ENCODE data around the gene BRME1. TPM values are rescaled to one million over a fixed set of nuclear protein-coding genes. Genes with fewer than 3 reads are reported as not detected.

Gene BRME1
- polyA plus RNA-seq, 2 of the 4 experiments (the other 2 are of a cell fraction), result 0.12 to 1.2 TPM

DNA sequence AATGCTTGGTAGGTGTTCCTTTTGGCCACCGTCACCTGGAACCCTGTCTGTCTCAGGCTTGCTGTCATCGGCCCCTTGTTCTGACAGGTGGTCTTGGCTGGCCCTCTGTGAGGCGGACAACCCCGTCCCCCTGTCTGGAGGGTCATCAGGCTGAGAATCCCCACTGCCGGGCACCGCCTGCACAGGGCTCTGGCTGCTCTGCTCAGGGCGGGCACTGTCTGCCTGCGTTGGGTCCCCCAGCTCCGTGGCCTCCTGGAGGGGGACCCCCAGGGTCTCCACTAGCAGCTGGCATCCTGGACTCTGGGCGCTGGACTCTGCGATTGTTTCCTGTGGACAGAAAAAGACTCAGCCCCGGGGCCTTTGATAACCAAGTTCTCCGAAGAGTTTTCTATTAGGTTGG, 15.8 kb downstream of the BRME1 start:
- CTCF ChIA-PET, result interaction anchor here (2.5 kb wide), 1 partner anchor 10 kb away, joined by 12 read pairs; no protein-coding TSS in a partner anchor
- H3K27ac ChIP-seq, result no peak overlapping the region
- FAIRE-seq, result no peak

GRCh38 chr19:13888281-13888680, 17.6 kb downstream of the BRME1 start:
- no peaks in the 10 kb centered on the region for H3K4me1 ChIP-seq
- FAIRE-seq, result no peak
- POLR2A ChIA-PET, result interaction anchor here (0.9 kb wide), 1 partner anchor 9 kb away, joined by 3 read pairs; no protein-coding TSS in a partner anchor
- TF ChIP-seq CEBPB (IDR thresholded peaks at IDR 0.05) (no peak), HDAC2 (IDR thresholded peaks at IDR 0.05) (no peak), CHD4 (IDR thresholded peaks at IDR 0.05; ENCODE audit: borderline replicate concordance) (no peak), HOXA7 (CRISPR knock-in tag; IDR thresholded peaks at IDR 0.05) (no peak), TP53 (CRISPR knock-in tag; IDR thresholded peaks at IDR 0.05) (no peak), HES2 (IDR thresholded peaks at IDR 0.05) (no peak), PBX3 (IDR thresholded peaks at IDR 0.05) (no peak), EHF (CRISPR knock-in tag; IDR thresholded peaks at IDR 0.05) (no peak), MYC (IDR thresholded peaks at IDR 0.05; ENCODE audit: borderline replicate concordance, low read length) (no peak), GATA3 (IDR thresholded peaks at IDR 0.05; ENCODE audit: borderline replicate concordance) (no peak), KDM1A (IDR thresholded peaks at IDR 0.05; ENCODE audit: low read depth) (no peak), KDM5A (IDR thresholded peaks at IDR 0.05) (no peak), RCOR1 (IDR thresholded peaks at IDR 0.05; ENCODE audit: low read depth, low read length) (no peak), HEYL (CRISPR knock-in tag; IDR thresholded peaks at IDR 0.05) (no peak), USF2 (IDR thresholded peaks at IDR 0.05) (no peak), POLR2AphosphoS2 (conservative IDR thresholded peaks at IDR 0.05; ENCODE audit: low read length) (no peak), HOXB13 (CRISPR knock-in tag; IDR thresholded peaks at IDR 0.05; ENCODE audit: low read depth) (no peak), ZNF302 (CRISPR knock-in tag; IDR thresholded peaks at IDR 0.05) (no peak)
- TF ChIP-seq, protein P1, sequence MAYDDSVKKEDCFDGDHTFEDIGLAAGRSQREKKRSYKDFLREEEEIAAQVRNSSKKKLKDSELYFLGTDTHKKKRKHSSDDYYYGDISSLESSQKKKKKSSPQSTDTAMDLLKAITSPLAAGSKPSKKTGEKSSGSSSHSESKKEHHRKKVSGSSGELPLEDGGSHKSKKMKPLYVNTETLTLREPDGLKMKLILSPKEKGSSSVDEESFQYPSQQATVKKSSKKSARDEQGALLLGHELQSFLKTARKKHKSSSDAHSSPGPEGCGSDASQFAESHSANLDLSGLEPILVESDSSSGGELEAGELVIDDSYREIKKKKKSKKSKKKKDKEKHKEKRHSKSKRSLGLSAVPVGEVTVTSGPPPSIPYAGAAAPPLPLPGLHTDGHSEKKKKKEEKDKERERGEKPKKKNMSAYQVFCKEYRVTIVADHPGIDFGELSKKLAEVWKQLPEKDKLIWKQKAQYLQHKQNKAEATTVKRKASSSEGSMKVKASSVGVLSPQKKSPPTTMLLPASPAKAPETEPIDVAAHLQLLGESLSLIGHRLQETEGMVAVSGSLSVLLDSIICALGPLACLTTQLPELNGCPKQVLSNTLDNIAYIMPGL (CRISPR knock-in tag; IDR thresholded peaks at IDR 0.05; ENCODE audit: borderline replicate concordance), result no peak
- TF ChIP-seq, protein P2, sequence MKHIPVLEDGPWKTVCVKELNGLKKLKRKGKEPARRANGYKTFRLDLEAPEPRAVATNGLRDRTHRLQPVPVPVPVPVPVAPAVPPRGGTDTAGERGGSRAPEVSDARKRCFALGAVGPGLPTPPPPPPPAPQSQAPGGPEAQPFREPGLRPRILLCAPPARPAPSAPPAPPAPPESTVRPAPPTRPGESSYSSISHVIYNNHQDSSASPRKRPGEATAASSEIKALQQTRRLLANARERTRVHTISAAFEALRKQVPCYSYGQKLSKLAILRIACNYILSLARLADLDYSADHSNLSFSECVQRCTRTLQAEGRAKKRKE (CRISPR knock-in tag; IDR thresholded peaks at IDR 0.05; ENCODE audit: low read depth), result no peak
- no peaks in the 10 kb centered on the region for H3K9me3 ChIP-seq
- no peak overlapping the region for H3K4me2 ChIP-seq
- DNase-seq (ENCODE audit: low read depth in 1 of 2, low spot score in 1 of 2), result no peak
- 60% methylated on average over 15 of the region's 16 CpGs for WGBS (ENCODE audit: missing lambda C conversion rate)
- CTCF ChIA-PET, result interaction anchor here (1.0 to 2.5 kb wide), 3 partner anchors 8 to 15 kb away, joined by 3 to 12 read pairs (median 7); no protein-coding TSS in a partner anchor
- no peak for ATAC-seq
- no peak overlapping the region for H3K4me3 ChIP-seq
- H3K27ac ChIP-seq, result no peak overlapping the region

More for the DNA sequence above, 15.8 kb downstream of the BRME1 start:
- no peak for TF ChIP-seq RAD21 (conservative IDR thresholded peaks at IDR 0.05 in 1 of 2, IDR thresholded peaks at IDR 0.05 in 1 of 2)
- no peak for TF ChIP-seq HOXB13 (CRISPR knock-in tag; IDR thresholded peaks at IDR 0.05; ENCODE audit: low read depth)
- TF ChIP-seq CEBPB (IDR thresholded peaks at IDR 0.05), result no peak
- TF ChIP-seq HEYL (CRISPR knock-in tag; IDR thresholded peaks at IDR 0.05), result no peak
- TF ChIP-seq, protein P3, sequence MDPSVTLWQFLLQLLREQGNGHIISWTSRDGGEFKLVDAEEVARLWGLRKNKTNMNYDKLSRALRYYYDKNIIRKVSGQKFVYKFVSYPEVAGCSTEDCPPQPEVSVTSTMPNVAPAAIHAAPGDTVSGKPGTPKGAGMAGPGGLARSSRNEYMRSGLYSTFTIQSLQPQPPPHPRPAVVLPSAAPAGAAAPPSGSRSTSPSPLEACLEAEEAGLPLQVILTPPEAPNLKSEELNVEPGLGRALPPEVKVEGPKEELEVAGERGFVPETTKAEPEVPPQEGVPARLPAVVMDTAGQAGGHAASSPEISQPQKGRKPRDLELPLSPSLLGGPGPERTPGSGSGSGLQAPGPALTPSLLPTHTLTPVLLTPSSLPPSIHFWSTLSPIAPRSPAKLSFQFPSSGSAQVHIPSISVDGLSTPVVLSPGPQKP (IDR thresholded peaks at IDR 0.05; ENCODE audit: low read depth, low read length), result no peak
- TF ChIP-seq MYC (IDR thresholded peaks at IDR 0.05; ENCODE audit: borderline replicate concordance, low read length), result no peak
- no peak for TF ChIP-seq MAZ (IDR thresholded peaks at IDR 0.05; ENCODE audit: borderline replicate concordance, low read depth, low read length)
- no peak for TF ChIP-seq ZFP36 (IDR thresholded peaks at IDR 0.05; ENCODE audit: borderline replicate concordance, partially characterized antibody)
- TF ChIP-seq NR3C1 (IDR thresholded peaks at IDR 0.05), result no peak
- TF ChIP-seq HOXA7 (CRISPR knock-in tag; IDR thresholded peaks at IDR 0.05), result no peak
- no peak overlapping the region for H3K4me2 ChIP-seq
- POLR2A ChIA-PET, result no interaction called here
- no peaks in the 10 kb centered on the region for H3K4me1 ChIP-seq
- no peak for DNase-seq (ENCODE audit: low read depth in 1 of 2, low spot score in 1 of 2)
- no peak overlapping the region for H3K4me3 ChIP-seq
- no peak for ATAC-seq
- no peaks in the 10 kb centered on the region for H3K9me3 ChIP-seq
- WGBS (ENCODE audit: missing lambda C conversion rate), result 82% methylated on average over 9 of the region's 13 CpGs

Measured in A549 (cell line).